A549 treated with GW870086 at 1 μM for 4 hours (cell line): ENCODE data around the gene CARD19. TPM values are rescaled to one million over a fixed set of nuclear protein-coding genes. Genes with fewer than 3 reads are reported as not detected.

Experiments
- total RNA-seq: library from RNA; stranded (reverse); fragments of 200-300 nt; extraction: Qiagen RNA extraction; gene quantifications from 5 replicates; pipeline ENCODE4 v1.2.3, GENCODE V29; 2022; ENCODE audit warnings: low read depth

CARD19 gene
- 43.5 to 69.5 TPM (median 64.7 TPM) in 5 replicates for total RNA-seq

GRCh38 chr9:93096131-93096802, at the start of gene CARD19:
Gene CARD19 (plus strand): TSS chr9:93096217. CDS start chr9:93096346, 129 bp downstream.

DNA sequence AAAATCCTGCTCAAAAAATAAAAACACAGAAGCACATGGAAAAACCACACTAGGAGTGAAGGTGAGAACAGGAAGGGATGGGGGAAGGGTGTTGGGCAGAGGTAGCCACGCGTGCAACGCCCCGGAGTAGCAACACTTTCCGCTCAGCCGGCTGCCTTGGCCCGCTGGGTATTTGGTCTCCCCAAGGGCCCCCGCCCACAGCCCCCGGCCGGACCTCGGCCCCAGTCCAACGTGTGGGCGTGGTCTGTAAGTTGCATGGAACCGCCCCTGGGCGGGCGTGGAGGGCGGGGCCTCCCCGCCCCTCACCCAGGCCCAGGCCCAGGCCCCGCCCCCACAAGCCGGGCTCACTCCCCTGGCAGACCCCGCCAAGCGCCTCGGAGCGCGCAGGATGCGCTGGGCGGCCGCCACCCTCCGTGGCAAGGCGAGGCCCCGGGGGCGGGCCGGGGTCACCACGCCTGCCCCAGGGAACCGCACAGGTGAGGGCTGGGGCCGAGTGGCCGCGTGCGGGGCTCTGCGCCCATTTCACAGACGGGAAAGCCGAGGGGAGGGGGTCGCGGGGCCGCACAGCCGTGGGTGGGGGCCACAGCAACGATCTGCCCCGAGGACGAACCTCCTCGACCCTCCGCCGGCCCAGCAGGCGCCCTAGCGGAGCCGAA, 37.5 kb upstream of the CARD19 start, which contains the start of gene SUSD3:
TSS of gene SUSD3 (plus strand) at position 347 of the 656 bp plus-strand sequence. CDS start at position 389, 42 bp downstream.

GRCh38 chr9:93134015-93134739, 38.2 kb downstream of the CARD19 start, which contains the start of gene NINJ1:
Gene NINJ1 (minus strand): TSS chr9:93134251. CDS start chr9:93134217, 34 bp downstream.

Other genes starting within 250 kb of the CARD19 start
- 2.3 to 2.8 TPM (median 2.6 TPM) in 5 replicates for gene ZNF484, start 218.2 kb upstream of the CARD19 start, total RNA-seq
- gene FGD3, start 148.7 kb upstream of the CARD19 start, total RNA-seq: 0.08 to 0.16 TPM (median 0.14 TPM) in 5 replicates
- 0.65 to 1.1 TPM (median 0.83 TPM) in 5 replicates for gene SUSD3, start 37.5 kb upstream of the CARD19 start, total RNA-seq
- 67.2 to 98.9 TPM (median 83.2 TPM) in 5 replicates for gene NINJ1, start 38.0 kb downstream of the CARD19 start, total RNA-seq
- gene WNK2, start 87.9 kb downstream of the CARD19 start, total RNA-seq: 4.1 to 9.0 TPM (median 6.2 TPM) in 5 replicates